B cell (primary cell): ENCODE results near the gene KIF25. TPM values are rescaled to one million over a fixed set of nuclear protein-coding genes. Genes with fewer than 3 reads are reported as not detected.

Experiments used
- ATAC-seq: fragments of 200-7000 bp; cut with Tn5 transposase; one replicate; pipeline ENCODE4 v1.10.0; 2021; ENCODE audit warnings: low read depth, mild to moderate bottlenecking, moderate number of reproducible peaks, moderate library complexity
- CTCF ChIA-PET: fragments of 350-600 bp; sonication (Branson Sonifier 250); formaldehyde crosslinking; loops from one replicate; lab custom pipeline; 2021; ENCODE audit warnings: antibody characterized with exemption, inconsistent platforms; lab: Charles Lee
- POLR2A ChIA-PET: fragments of 350-600 bp; sonication (Branson Sonifier 250); formaldehyde crosslinking; loops from one replicate; lab custom pipeline; 2021; ENCODE audit warnings: antibody characterized with exemption; lab: Charles Lee
- DNase-seq: peaks from one replicate; pipeline ENCODE4 v3.0.0; 2013
- H2AFZ ChIP-seq: 2 replicates; pipeline ENCODE4 v1.6.1; 2012; ENCODE audit warnings: mild to moderate bottlenecking, low read depth, low read length; ENCODE audit not compliant: insufficient read depth, poor library complexity, severe bottlenecking
- H3K27ac ChIP-seq, 2 donors: 1 replicate in 1 of 2; 2 replicates in 1 of 2; pipeline ENCODE4 v1.5.1; 2012 to 2013; ENCODE audit warnings: low read length in 2 of 2, mild to moderate bottlenecking in 2 of 2, moderate library complexity in 1 of 2
- H3K27me3 ChIP-seq, 4 experiments: fragments of 200-600 bp in 1 of 4; sonication (generic) in 1 of 4; replicated peaks in 1 of 4; 1 replicate in 2 of 4; 2 replicates in 2 of 4; pipeline versions ENCODE4 v1.6.1 to v1.7.0; 2013 to 2016; ENCODE audit warnings: low read length in 3 of 4, mild to moderate bottlenecking in 2 of 4, mixed read lengths in 1 of 4, moderate library complexity in 1 of 4; ENCODE audit not compliant: insufficient read depth in 4 of 4, control insufficient read depth in 3 of 4; ENCODE audit errors: control extremely low read depth in 1 of 4
- H3K36me3 ChIP-seq, 2 experiments: replicated peaks in 1 of 2; 1 replicate in 1 of 2; 2 replicates in 1 of 2; pipeline versions ENCODE4 v1.6.1 to v1.7.1; 2013; ENCODE audit warnings: low read length in 1 of 2; ENCODE audit not compliant: insufficient read depth in 2 of 2, control insufficient read depth in 1 of 2; ENCODE audit errors: control extremely low read depth in 1 of 2, extremely low read depth in 1 of 2
- H3K4me1 ChIP-seq, 2 donors: fragments of 200-600 bp in 1 of 2; sonication (generic) in 1 of 2; 1 replicate in 1 of 2; 2 replicates in 1 of 2; pipeline versions ENCODE4 v1.5.1 to v1.6.1; 2013 to 2017; ENCODE audit warnings: low read length in 2 of 2; ENCODE audit not compliant: control insufficient read depth in 2 of 2, insufficient read depth in 2 of 2
- H3K4me2 ChIP-seq: replicated peaks from 2 replicates; pipeline ENCODE3; 2012; ENCODE audit warnings: mild to moderate bottlenecking, low read depth, low read length; ENCODE audit not compliant: poor library complexity, severe bottlenecking
- H3K4me3 ChIP-seq, 5 experiments: fragments of 200-600 bp in 1 of 5; sonication (generic) in 1 of 5; 1 replicate in 3 of 5; 2 replicates in 2 of 5; pipeline versions ENCODE4 v1.5.1 to v1.7.0; 2011 to 2016; ENCODE audit warnings: low read length in 4 of 5, mild to moderate bottlenecking in 4 of 5, low read depth in 2 of 5, control low read depth in 1 of 5, moderate library complexity in 1 of 5; ENCODE audit not compliant: insufficient read depth in 1 of 5; ENCODE audit errors: control extremely low read depth in 1 of 5, extremely low read depth in 1 of 5
- H3K79me2 ChIP-seq: fragments of 200-600 bp; sonication (generic); one replicate; pipeline ENCODE4 v1.6.0; 2016; ENCODE audit warnings: low read length; ENCODE audit not compliant: control insufficient read depth, insufficient read depth
- H3K9ac ChIP-seq: fragments of 200-600 bp; sonication (generic); 2 replicates; pipeline ENCODE4 v1.6.1; 2017; ENCODE audit warnings: mild to moderate bottlenecking, low read length, moderate library complexity
- H3K9me3 ChIP-seq, 3 donors: one replicate each; pipeline versions ENCODE4 v1.6.1 to v1.7.1; 2013; ENCODE audit warnings: low read length in 2 of 3; ENCODE audit not compliant: control insufficient read depth in 2 of 3, insufficient read depth in 1 of 3; ENCODE audit errors: control extremely low read depth in 1 of 3
- H4K20me1 ChIP-seq: 2 replicates; pipeline ENCODE4 v1.6.0; 2012; ENCODE audit warnings: mild to moderate bottlenecking, low read length; ENCODE audit not compliant: insufficient read depth, control insufficient read depth, poor library complexity, severe bottlenecking
- H3K27ac Mint-ChIP-seq: one replicate; pipeline ENCODE4 v1.8.0; 2021; ENCODE audit warnings: mixed read lengths
- H3K27me3 Mint-ChIP-seq: one replicate; pipeline ENCODE4 v1.8.0; 2021; ENCODE audit warnings: mixed read lengths
- H3K4me1 Mint-ChIP-seq: one replicate; pipeline ENCODE4 v1.8.0; 2021; ENCODE audit warnings: mixed read lengths
- H3K4me3 Mint-ChIP-seq: one replicate; pipeline ENCODE4 v1.8.0; 2021; ENCODE audit warnings: mixed read lengths
- H3K9me3 Mint-ChIP-seq: one replicate; pipeline ENCODE4 v1.8.0; 2022; ENCODE audit warnings: mixed read lengths; ENCODE audit not compliant: insufficient read depth
- EZH2 ChIP-seq: IDR thresholded peaks from 2 replicates; pipeline ENCODE4 v1.6.1; 2012; ENCODE audit warnings: borderline replicate concordance, low read depth, mild to moderate bottlenecking, moderate library complexity, low read length; ENCODE audit not compliant: insufficient read depth, poor library complexity, severe bottlenecking
- WGBS: methylation state at CpG from one replicate; pipeline ENCODE4 v1.1.5; 2013; ENCODE audit warnings: missing lambda C conversion rate; ENCODE audit not compliant: insufficient coverage; 5-methylcytosine and 5-hydroxymethylcytosine counted together
- intact Hi-C: fragments of 100-400 bp; cut with micrococcal nuclease; formaldehyde crosslinking; loops from one replicate; pipeline ENCODE4 v1.10.0; 2022
- polyA plus RNA-seq: library from polyadenylated mRNA; depleted of rRNA; stranded (reverse); fragments of >200 nt; gene quantifications from 2 replicates; pipeline ENCODE4 v1.2.3, GENCODE V29; 2012
- total RNA-seq, 2 donors: library from RNA; stranded (reverse); fragments of 120-200 nt in 1 of 2; gene quantifications; 1 replicate in 1 of 2; 2 replicates in 1 of 2; pipeline versions ENCODE4 v1.2.3 to v1.2.4, GENCODE V29; 2013 to 2022
- TF ChIP-seq, protein P1 (sequence below): fragments of 200-600 bp; IDR thresholded peaks from one replicate; pipeline ENCODE4 v1.8.0; 2022; ENCODE audit warnings: antibody characterized with exemption, mild to moderate bottlenecking

The KIF25 gene
- total and polyA plus RNA-seq, 2 donors (not counting 1 experiment from before 2014, with no cell fraction given), result not detected

DNA sequence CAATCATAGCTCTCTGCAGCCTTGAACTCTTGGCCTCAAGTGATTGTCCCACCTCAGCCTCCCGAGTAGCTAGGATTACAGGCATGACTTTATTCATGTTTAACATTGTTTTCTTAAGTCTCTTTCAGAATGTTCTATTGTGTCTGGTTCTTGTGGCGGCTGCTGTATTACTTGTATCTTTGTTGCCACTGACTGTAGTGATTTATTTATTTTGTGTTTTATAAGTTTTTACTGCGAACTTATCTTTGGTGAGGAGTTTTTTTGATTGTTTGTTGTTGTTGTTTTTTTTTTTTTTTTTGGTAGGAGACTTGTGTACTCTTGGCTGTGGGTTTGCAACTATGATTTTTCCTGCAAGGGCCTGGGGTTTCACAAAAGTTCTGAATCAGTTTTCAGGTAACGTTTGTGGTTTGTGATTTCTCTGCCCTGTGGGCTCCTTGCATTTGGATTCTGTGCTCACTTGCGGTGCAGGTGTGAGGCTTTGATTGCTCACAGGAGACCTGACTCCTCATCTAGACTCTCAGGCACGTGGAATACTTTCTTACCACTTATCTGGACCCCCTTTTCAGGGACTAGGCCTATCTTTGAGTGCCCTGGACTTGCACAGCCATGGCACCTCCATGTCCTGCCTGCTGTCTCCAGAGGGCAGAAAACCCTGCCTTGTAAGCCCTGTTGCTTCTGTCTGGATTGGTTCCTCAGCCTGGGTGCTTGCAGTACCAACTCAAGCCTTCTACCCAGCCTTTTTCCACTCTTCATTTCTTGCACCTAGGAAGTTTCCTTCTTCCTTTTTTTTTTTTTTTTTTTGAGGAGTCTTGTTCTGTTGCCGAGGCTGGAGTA lies 25.2 kb downstream of the KIF25 start:
- H3K9ac ChIP-seq, result no peak overlapping the region
- no peak for DNase-seq
- no peak overlapping the region for H3K4me3 Mint-ChIP-seq
- no peaks in the 10 kb centered on the region for H3K27me3 Mint-ChIP-seq
- H3K79me2 ChIP-seq, result no peaks in the 10 kb centered on the region
- no peak overlapping the region for H3K27ac ChIP-seq
- H3K4me2 ChIP-seq, result no peak overlapping the region
- no peak overlapping the region for H3K27ac Mint-ChIP-seq
- H3K36me3 ChIP-seq, result no peaks in the 10 kb centered on the region
- CTCF ChIA-PET, result no interaction called here
- H3K4me1 ChIP-seq, result no peaks in the 10 kb centered on the region
- intact Hi-C loops, result no loop called here
- peaks cover 2% of the 10 kb centered on the region for H3K9me3 Mint-ChIP-seq
- no peaks in the 10 kb centered on the region for H4K20me1 ChIP-seq
- ATAC-seq, result no peak
- POLR2A ChIA-PET, result no interaction called here
- H3K4me1 Mint-ChIP-seq, result no peaks in the 10 kb centered on the region
- no peak for TF ChIP-seq EZH2
- TF ChIP-seq, protein P1, sequence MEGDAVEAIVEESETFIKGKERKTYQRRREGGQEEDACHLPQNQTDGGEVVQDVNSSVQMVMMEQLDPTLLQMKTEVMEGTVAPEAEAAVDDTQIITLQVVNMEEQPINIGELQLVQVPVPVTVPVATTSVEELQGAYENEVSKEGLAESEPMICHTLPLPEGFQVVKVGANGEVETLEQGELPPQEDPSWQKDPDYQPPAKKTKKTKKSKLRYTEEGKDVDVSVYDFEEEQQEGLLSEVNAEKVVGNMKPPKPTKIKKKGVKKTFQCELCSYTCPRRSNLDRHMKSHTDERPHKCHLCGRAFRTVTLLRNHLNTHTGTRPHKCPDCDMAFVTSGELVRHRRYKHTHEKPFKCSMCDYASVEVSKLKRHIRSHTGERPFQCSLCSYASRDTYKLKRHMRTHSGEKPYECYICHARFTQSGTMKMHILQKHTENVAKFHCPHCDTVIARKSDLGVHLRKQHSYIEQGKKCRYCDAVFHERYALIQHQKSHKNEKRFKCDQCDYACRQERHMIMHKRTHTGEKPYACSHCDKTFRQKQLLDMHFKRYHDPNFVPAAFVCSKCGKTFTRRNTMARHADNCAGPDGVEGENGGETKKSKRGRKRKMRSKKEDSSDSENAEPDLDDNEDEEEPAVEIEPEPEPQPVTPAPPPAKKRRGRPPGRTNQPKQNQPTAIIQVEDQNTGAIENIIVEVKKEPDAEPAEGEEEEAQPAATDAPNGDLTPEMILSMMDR, result no peak
- no peak overlapping the region for H3K4me3 ChIP-seq
- no peaks in the 10 kb centered on the region for H3K27me3 ChIP-seq
- peaks cover 0 to 12% (median 0%) of the 10 kb centered on the region in 3 donors for H3K9me3 ChIP-seq
- WGBS, result 90% methylated on average over 5 of the region's 7 CpGs
- no peak overlapping the region for H2AFZ ChIP-seq

DNA sequence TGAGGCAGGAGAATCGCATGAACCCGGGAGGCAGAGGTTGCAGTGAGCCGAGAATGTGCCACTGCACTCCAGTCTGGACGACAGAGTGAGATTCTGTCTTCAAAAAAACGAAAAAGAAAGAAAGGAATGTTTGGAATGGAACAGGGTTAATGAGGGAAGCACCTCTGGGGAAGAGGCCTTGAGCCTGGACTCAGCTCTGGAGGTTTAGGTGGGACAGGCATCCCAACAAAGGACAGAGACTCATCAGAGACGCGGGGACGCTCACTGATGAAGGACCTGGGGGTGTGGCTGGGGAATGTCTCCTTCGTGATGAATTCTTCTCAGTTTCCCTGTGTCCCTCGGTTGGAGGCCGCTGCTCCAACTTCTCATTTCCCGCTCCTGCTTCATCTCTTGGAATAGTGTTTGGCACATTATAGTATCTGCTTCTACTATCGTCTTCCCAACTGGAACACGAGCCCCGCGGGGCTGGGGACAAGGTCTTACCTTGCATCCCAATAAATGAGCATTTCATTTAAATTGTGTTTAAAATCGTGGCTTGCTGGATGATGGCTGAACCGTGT lies 27.6 kb downstream of the KIF25 start:
- H3K4me1 Mint-ChIP-seq, result no peaks in the 10 kb centered on the region
- ATAC-seq, result no peak
- no peak overlapping the region for H3K4me3 ChIP-seq
- no peaks in the 10 kb centered on the region for H4K20me1 ChIP-seq
- no peak overlapping the region for H3K4me3 Mint-ChIP-seq
- no peaks in the 10 kb centered on the region for H3K36me3 ChIP-seq
- no peak overlapping the region for H3K27ac ChIP-seq
- no peak for DNase-seq
- H3K9ac ChIP-seq, result no peak overlapping the region
- WGBS, result 93% methylated on average over 11 of the region's 18 CpGs
- no peak overlapping the region for H2AFZ ChIP-seq
- intact Hi-C loops, result no loop called here
- H3K27ac Mint-ChIP-seq, result no peak overlapping the region
- peaks cover 0 to 5% (median 0%) of the 10 kb centered on the region in 3 donors for H3K9me3 ChIP-seq
- H3K27me3 ChIP-seq, result no peaks in the 10 kb centered on the region
- no peak overlapping the region for H3K4me2 ChIP-seq
- H3K4me1 ChIP-seq, result no peaks in the 10 kb centered on the region
- H3K9me3 Mint-ChIP-seq, result peaks cover 2% of the 10 kb centered on the region
- no peaks in the 10 kb centered on the region for H3K79me2 ChIP-seq
- H3K27me3 Mint-ChIP-seq, result no peaks in the 10 kb centered on the region
- CTCF ChIA-PET, result no interaction called here
- TF ChIP-seq, protein P1, result no peak
- no peak for TF ChIP-seq EZH2
- POLR2A ChIA-PET, result no interaction called here
